Common myeloid progenitor, CD34-positive (primary cell): Measurements from ENCODE around the gene RUFY3.
"Not testable (repeated sequence)": the region's sequence is repeated elsewhere in the genome, so short reads cannot be mapped to it uniquely, and the experiment has no call there.

ENCODE experiments used
- CTCF ChIA-PET: fragments of 350-600 bp; sonication (Branson Sonifier 250); formaldehyde crosslinking; loops from one replicate; lab custom pipeline; 2021; ENCODE audit warnings: antibody characterized with exemption; lab: Charles Lee
- POLR2A ChIA-PET: fragments of 350-600 bp; sonication (Branson Sonifier 250); formaldehyde crosslinking; loops from one replicate; lab custom pipeline; 2021; ENCODE audit warnings: antibody characterized with exemption; lab: Charles Lee
- DNase-seq, 3 donors: peaks; one replicate each; pipeline versions ENCODE4 v3.0.0 to v3.0.0-alpha.2; 2013
- H3K27ac ChIP-seq, 2 experiments: 1 replicate in 1 of 2; 2 replicates in 1 of 2; pipeline ENCODE4 v1.7.0; 2013; ENCODE audit warnings: inconsistent platforms in 2 of 2, low read length in 2 of 2, mild to moderate bottlenecking in 2 of 2, low read depth in 1 of 2, moderate library complexity in 1 of 2; ENCODE audit not compliant: severe bottlenecking in 2 of 2, insufficient read depth in 1 of 2, poor library complexity in 1 of 2
- H3K27me3 ChIP-seq, 5 experiments: replicated peaks in 2 of 5; 1 replicate in 3 of 5; 2 replicates in 2 of 5; pipeline versions ENCODE4 v1.6.1 to v1.7.0; 2013; ENCODE audit warnings: low read length in 4 of 5, mild to moderate bottlenecking in 2 of 5, moderate library complexity in 2 of 5, inconsistent platforms in 1 of 5; ENCODE audit not compliant: insufficient read depth in 5 of 5, control insufficient read depth in 4 of 5
- H3K36me3 ChIP-seq, 4 experiments: 1 replicate in 2 of 4; 2 replicates in 2 of 4; pipeline versions ENCODE4 v1.6.1 to v1.7.0; 2013; ENCODE audit warnings: low read length in 3 of 4, control low read depth in 1 of 4, mild to moderate bottlenecking in 1 of 4; ENCODE audit not compliant: control insufficient read depth in 4 of 4, insufficient read depth in 4 of 4
- H3K4me1 ChIP-seq, 4 experiments: 1 replicate in 3 of 4; 2 replicates in 1 of 4; pipeline versions ENCODE4 v1.6.1 to v1.7.1; 2013; ENCODE audit warnings: low read length in 3 of 4, mild to moderate bottlenecking in 3 of 4, control low read depth in 1 of 4, inconsistent platforms in 1 of 4, moderate library complexity in 1 of 4; ENCODE audit not compliant: control insufficient read depth in 4 of 4, insufficient read depth in 4 of 4; ENCODE audit errors: control extremely low read depth in 1 of 4
- H3K4me3 ChIP-seq, 7 experiments: 1 replicate in 4 of 7; 2 replicates in 3 of 7; pipeline versions ENCODE4 v1.5.1 to v1.7.0; 2013; ENCODE audit warnings: mild to moderate bottlenecking in 7 of 7, low read length in 6 of 7, moderate library complexity in 6 of 7, inconsistent platforms in 2 of 7, low read depth in 2 of 7, control low read depth in 1 of 7; ENCODE audit not compliant: insufficient read depth in 4 of 7, control insufficient read depth in 1 of 7; ENCODE audit errors: extremely low read depth in 1 of 7
- H3K9me3 ChIP-seq, 5 experiments: 1 replicate in 4 of 5; 2 replicates in 1 of 5; pipeline versions ENCODE4 v1.6.1 to v1.7.1; 2013; ENCODE audit warnings: low read length in 4 of 5, mild to moderate bottlenecking in 2 of 5, inconsistent platforms in 1 of 5, low read depth in 1 of 5, moderate library complexity in 1 of 5; ENCODE audit not compliant: control insufficient read depth in 4 of 5, insufficient read depth in 2 of 5; ENCODE audit errors: control extremely low read depth in 1 of 5
- whole genome bisulfite sequencing: methylation state at CpG from one replicate; pipeline ENCODE4 v1.1.5; 2013; ENCODE audit not compliant: insufficient coverage; 5-methylcytosine and 5-hydroxymethylcytosine counted together

The RUFY3 gene

DNA sequence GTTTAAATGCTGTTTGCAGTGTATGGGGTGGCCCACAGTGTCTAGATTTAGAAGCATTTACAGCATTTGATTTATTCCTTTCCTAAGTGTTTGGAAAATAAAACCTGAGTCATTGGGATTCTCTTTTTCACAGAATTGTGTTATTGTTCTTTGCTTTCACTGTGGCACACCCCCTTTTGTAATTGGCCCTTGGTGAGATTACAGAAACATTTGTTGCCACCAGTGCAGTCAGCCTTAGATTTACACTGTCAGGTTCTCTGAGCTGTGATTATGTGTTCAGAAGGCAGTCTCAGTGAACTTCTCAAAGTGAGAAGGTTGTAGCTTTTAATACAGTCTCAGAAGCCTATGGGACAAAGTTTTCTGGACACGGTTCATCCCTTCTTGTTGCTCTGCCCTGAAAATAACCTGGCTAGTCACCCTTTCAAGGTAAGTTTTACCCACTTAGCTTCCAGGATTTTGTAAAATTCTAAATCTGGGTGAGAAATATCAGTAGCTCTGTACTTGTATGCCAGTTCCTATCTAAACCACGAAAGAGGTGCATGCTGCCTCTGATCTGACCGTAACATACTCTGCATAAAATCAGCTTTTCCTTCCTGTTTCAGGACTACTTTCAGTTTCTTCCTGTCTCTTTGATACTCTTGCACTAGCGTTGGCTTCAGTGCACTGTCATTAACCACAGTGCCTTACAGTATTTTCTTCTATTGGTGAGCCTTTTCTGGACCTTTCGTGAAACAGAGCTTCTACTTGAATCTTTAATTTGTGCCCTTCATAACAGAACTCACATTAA is 12.6 kb downstream of the RUFY3 start:
- no peaks in the 10 kb centered on the region for H3K27me3 ChIP-seq
- WGBS: 0% methylated on average over 4 of the region's 5 CpGs
- ChIA-PET CTCF (interaction anchor here (0.6 to 3.6 kb wide), 18 partner anchors 9 to 270 kb away, joined by 3 to 24 read pairs (median 4); partner anchors contain the start of genes MOB1B, RUFY3 and UTP3), POLR2A (interaction anchor here (1.3 kb wide), 1 partner anchor 30 kb away, joined by 3 read pairs; no protein-coding TSS in a partner anchor)
- DNase-seq: peak; percentile 71 to 92 (median 88)
- H3K4me3 ChIP-seq: peak overlapping the region in 6 of 7 experiments; percentile 47 to 77 (median 60)
- H3K4me1 ChIP-seq: peaks cover 22 to 50% (median 39%) of the 10 kb centered on the region in 4 experiments
- H3K9me3 ChIP-seq: no peaks in the 10 kb centered on the region
- peak overlapping the region in 1 of 2 experiments; percentile 58 for H3K27ac ChIP-seq
- H3K36me3 ChIP-seq: no peaks in the 10 kb centered on the region

GRCh38 chr4:70734971-70735370 is 13.2 kb downstream of the RUFY3 start:
- Histone ChIP-seq H3K27me3 (no peaks in the 10 kb centered on the region), H3K9me3 (no peaks in the 10 kb centered on the region), H3K36me3 (no peaks in the 10 kb centered on the region), H3K4me1 (peaks cover 22 to 50% (median 39%) of the 10 kb centered on the region in 4 experiments), H3K4me3 (peak overlapping the region in 6 of 7 experiments; percentile 47 to 77 (median 60)), H3K27ac (peak overlapping the region in 1 of 2 experiments; percentile 58)
- ChIA-PET CTCF (interaction anchor here (0.6 to 3.6 kb wide), 18 partner anchors 14 to 269 kb away, joined by 3 to 24 read pairs (median 4); partner anchors contain the start of genes MOB1B, RUFY3 and UTP3), POLR2A (interaction anchor here (1.3 kb wide), 1 partner anchor 31 kb away, joined by 3 read pairs; no protein-coding TSS in a partner anchor)
- WGBS: 21% methylated on average over 2 of the region's 3 CpGs
- peak in 2 of 3 donors; percentile 38 to 54 for DNase-seq

- H3K4me1 ChIP-seq: peaks cover 22 to 50% (median 40%) of the 10 kb centered on the region in 4 experiments
- WGBS: 20% methylated on average over 1 of the region's 2 CpGs
- not testable (repeated sequence) for H3K27me3 ChIP-seq, H3K36me3 ChIP-seq, H3K9me3 ChIP-seq, H3K4me3 ChIP-seq, H3K27ac ChIP-seq
- peak; percentile 56 to 63 (median 60) for DNase-seq
- CTCF ChIA-PET: interaction anchor here (0.7 to 3.6 kb wide), 12 partner anchors 12 to 268 kb away, joined by 3 to 24 read pairs (median 6); partner anchors contain the start of genes MOB1B, RUFY3 and UTP3
- POLR2A ChIA-PET: interaction anchor here (0.6 kb wide), 1 partner anchor 59 kb away, joined by 3 read pairs; no protein-coding TSS in a partner anchor
Observed at GRCh38 chr4:70735915-70736314, 14.2 kb downstream of the RUFY3 start.

- H3K9me3 ChIP-seq: no peaks in the 10 kb centered on the region
- no peaks in the 10 kb centered on the region for H3K36me3 ChIP-seq
- WGBS: no CpG with 5 or more reads among the region's 1 CpG
- peak overlapping the region in 1 of 2 experiments; percentile 43 for H3K27ac ChIP-seq
- POLR2A ChIA-PET: interaction anchor here (0.6 to 0.7 kb wide), 2 partner anchors 15 to 911 kb away, joined by 3 to 5 read pairs; no protein-coding TSS in a partner anchor
- CTCF ChIA-PET: interaction anchor here (0.6 to 2.3 kb wide), 9 partner anchors 9 to 188 kb away, joined by 3 to 8 read pairs (median 3); partner anchors contain the start of gene MOB1B
- peak overlapping the region in 2 of 7 experiments; percentile 23 to 24 for H3K4me3 ChIP-seq
- no peaks in the 10 kb centered on the region for H3K27me3 ChIP-seq
- peak; percentile 27 to 88 (median 79) for DNase-seq
- peaks cover 22 to 50% (median 40%) of the 10 kb centered on the region in 4 experiments for H3K4me1 ChIP-seq
Observed at GRCh38 chr4:70737006-70737405, 15.2 kb downstream of the RUFY3 start.

- H3K27me3 ChIP-seq: no peaks in the 10 kb centered on the region
- peak overlapping the region in 1 of 7 experiments; percentile 23 for H3K4me3 ChIP-seq
- H3K36me3 ChIP-seq: no peaks in the 10 kb centered on the region
- peaks cover 22 to 50% (median 40%) of the 10 kb centered on the region in 4 experiments for H3K4me1 ChIP-seq
- ChIA-PET POLR2A (interaction anchor here (0.6 to 0.7 kb wide), 3 partner anchors 15 to 911 kb away, joined by 3 to 5 read pairs (median 3); no protein-coding TSS in a partner anchor), CTCF (interaction anchor here (0.6 to 2.3 kb wide), 9 partner anchors 9 to 187 kb away, joined by 3 to 8 read pairs (median 3); partner anchors contain the start of gene MOB1B)
- peak overlapping the region in 1 of 2 experiments; percentile 43 for H3K27ac ChIP-seq
- WGBS: no CpG with 5 or more reads among the region's 2 CpGs
- no peak for DNase-seq
- no peaks in the 10 kb centered on the region for H3K9me3 ChIP-seq
Observed at GRCh38 chr4:70737409-70737808, 15.6 kb downstream of the RUFY3 start.

- ChIA-PET POLR2A (interaction anchor here (0.7 kb wide), 1 partner anchor 222 kb away, joined by 5 read pairs; no protein-coding TSS in a partner anchor), CTCF (interaction anchor here (0.6 to 1.7 kb wide), 3 partner anchors 13 to 267 kb away, joined by 3 read pairs; no protein-coding TSS in a partner anchor)
- Histone ChIP-seq H3K27me3 (no peaks in the 10 kb centered on the region), H3K4me1 (peaks cover 14 to 36% (median 31%) of the 10 kb centered on the region in 4 experiments), H3K36me3 (no peaks in the 10 kb centered on the region), H3K9me3 (no peaks in the 10 kb centered on the region), H3K27ac (no peak overlapping the region), H3K4me3 (no peak overlapping the region)
- DNase-seq: peak in 1 of 3 donors; percentile 15
- WGBS: no CpG with 5 or more reads among the region's 6 CpGs
Observed at GRCh38 chr4:70739496-70740337, 18.0 kb downstream of the RUFY3 start.
